ENCODE measurements around the gene SFXN3.

The SFXN3 gene

DNA sequence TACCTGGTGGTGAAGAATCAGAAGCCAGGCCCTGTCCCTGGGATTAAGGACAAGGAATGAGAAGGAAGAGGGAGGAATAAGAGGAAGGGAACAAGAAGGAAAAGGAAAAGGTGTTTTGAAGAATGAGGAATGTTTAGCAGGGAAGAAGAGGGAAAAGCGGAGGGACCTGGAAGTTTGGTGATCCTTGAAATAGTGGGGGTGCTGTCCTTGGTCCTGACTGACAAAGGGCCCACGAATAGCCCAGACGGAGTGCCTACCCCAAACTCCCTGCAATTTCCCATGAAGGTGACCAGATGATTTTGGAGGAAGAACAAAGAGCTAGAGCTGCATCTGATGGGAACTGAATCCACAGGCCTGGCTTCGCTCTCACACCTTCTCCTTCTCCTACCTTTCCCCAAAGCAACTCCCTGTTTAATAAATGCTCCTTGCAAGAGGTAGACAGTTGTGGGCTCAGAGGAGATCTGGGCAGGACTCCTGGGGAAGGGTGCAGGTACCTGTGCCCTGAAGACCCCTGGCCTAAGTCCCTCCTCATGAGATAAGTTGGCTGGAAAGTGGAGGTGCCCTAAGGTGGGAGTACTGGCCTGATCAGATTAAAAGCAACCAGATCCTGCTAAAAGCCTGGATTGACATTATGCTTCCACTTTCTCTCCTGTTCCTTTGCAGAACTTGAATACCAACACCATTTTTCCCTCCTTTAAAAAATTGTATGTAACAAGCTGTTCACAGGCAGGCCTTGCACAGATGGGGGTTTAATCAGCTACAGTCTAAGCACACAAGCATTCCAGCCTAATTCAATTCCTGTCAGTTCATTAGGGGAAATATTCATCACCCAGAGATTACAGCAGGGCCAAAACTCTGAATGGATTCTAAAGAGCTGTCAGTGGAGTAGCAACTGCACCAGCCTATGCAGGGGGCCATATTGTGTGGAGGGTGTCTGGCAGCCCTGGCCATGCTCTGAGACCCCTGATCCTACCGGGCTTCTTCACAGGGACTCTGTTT is 50.2 kb downstream of the SFXN3 start:
- no peak for DNase-seq

- no peak for DNase-seq
Measured at GRCh38 chr10:101085846-101086245, 54.8 kb downstream of the SFXN3 start.

DNA sequence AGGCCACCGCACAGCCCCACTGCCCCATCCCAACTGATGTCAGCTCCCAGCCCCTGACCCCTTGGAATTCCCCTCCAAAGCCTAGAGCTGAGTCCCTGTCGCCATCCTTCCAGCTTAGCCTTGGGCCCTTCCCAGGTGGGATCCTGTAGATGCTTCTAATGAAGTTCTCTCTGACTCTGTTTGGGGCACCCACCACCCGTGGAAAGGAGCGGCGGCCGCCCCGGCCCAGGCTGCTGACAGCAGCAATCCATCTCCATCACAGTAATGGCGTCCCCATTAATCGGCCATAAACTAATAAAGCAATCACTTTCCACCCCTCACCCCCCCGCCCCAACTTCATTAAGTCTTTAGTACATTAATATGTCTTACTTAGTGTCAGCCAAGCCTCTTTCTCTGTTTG is 56.3 kb downstream of the SFXN3 start:
- DNase-seq = no peak

DNA sequence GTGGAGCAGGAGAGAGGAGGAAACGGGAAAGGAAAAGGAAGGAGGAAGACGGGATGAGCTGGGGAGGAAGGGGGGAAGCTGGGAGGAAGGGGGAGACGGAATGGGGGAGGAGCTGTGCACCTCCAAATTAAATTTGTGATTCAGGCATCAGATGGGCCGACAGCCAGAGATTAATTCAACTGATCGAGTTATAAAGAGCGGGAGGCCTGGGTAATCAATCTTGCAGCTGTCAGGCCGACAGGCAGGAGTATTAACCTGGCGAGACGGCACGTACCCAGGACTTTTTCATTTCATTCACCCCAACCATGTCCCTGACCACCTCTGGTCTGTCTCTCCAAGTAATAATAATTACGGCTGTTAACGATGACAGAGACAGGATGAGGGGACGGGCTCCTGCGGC is 56.9 kb downstream of the SFXN3 start:
- DNase-seq = no peak

DNA sequence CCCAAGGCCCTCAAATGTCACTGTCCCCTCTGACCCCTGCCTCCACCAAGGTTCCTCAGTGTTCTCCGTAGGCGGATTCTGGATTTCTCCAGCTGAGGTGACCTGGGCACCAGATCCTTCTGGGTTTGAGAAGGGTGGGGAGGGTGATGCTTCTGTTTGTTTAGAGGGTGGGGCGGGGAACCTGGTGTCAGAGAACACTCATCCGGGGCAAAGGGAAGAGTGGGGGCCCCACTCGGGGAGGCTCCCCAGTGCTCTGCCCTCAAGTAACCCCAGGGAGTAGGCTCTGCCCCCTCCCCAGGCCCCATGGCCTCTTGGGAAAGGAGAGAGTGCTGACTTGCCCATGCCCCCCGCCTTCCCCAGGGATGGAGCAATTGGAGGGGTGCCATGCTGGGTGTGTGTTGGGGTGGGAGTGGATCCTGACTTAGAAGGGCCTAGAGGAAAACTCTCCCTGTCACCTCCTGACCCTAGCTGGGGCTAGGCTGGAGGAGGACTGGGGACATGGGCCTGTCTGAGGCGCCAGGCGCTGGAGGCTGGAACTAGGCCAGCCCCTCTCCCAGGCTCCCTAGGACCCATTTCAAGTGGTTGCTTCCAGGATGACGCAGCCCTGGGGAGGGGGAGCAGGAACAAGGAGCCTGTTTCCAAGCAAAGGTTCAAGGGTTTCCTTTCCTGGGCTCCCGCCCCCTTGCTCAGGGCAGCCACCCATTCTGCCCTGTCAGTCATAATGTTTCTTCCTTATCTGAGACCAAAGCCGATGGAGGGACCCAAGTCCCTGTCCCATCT is 58.7 kb downstream of the SFXN3 start:
- DNase-seq = no peak

- DNase-seq = no peak
Measured at GRCh38 chr10:101090597-101090996, 59.6 kb downstream of the SFXN3 start.

All from DMS79 (cell line).